Measurements from ENCODE around the gene GRHPR.

GRCh38 chr9:37386988-37387387 lies 35.5 kb upstream of the GRHPR start:
- TF ChIP-seq CTCF (conservative IDR thresholded peaks at IDR 0.05 in 1 of 2, IDR thresholded peaks at IDR 0.05 in 1 of 2; ENCODE audit: extremely low read depth in 1 of 2, insufficient read depth in 1 of 2, low read depth in 1 of 2, low read length in 2 of 2) (no peak), EZH2 (IDR thresholded peaks at IDR 0.05; ENCODE audit: borderline replicate concordance, low read length) (no peak)
